ENCODE results near the gene NTNG2.
A peak's percentile ranks its signal among the peaks of the same experiment; 100 is the strongest.

The NTNG2 gene

GRCh38 chr9:132238026-132238972 lies 76.4 kb downstream of the NTNG2 start:
- no peak for DNase-seq

GRCh38 chr9:132238992-132239391 lies 77.1 kb downstream of the NTNG2 start:
- no peak for DNase-seq

- DNase-seq: no peak
Observed at GRCh38 chr9:132239518-132239917, 77.7 kb downstream of the NTNG2 start.

- DNase-seq: no peak
Observed at GRCh38 chr9:132239999-132240840, 78.4 kb downstream of the NTNG2 start.

- peak; percentile 60 for DNase-seq
Observed at GRCh38 chr9:132240841-132241482, 79.1 kb downstream of the NTNG2 start.

GRCh38 chr9:132241483-132241839 lies 79.6 kb downstream of the NTNG2 start:
- DNase-seq: no peak

- DNase-seq: no peak
Observed at GRCh38 chr9:132241840-132242620, 80.2 kb downstream of the NTNG2 start.

GRCh38 chr9:132242621-132243155 lies 80.8 kb downstream of the NTNG2 start:
- no peak for DNase-seq

- DNase-seq: no peak
Observed at GRCh38 chr9:132243156-132244074, 81.6 kb downstream of the NTNG2 start.

GRCh38 chr9:132244582-132245455 lies 83.0 kb downstream of the NTNG2 start:
- DNase-seq: no peak

- DNase-seq: no peak
Observed at GRCh38 chr9:132245465-132245864, 83.6 kb downstream of the NTNG2 start.

- DNase-seq: no peak
Observed at GRCh38 chr9:132247942-132248341, 86.1 kb downstream of the NTNG2 start.

GRCh38 chr9:132249123-132249522 lies 87.3 kb downstream of the NTNG2 start:
- no peak for DNase-seq

- no peak for DNase-seq
Observed at GRCh38 chr9:132249690-132250089, 87.8 kb downstream of the NTNG2 start.

GRCh38 chr9:132250324-132251262 lies 88.7 kb downstream of the NTNG2 start:
- DNase-seq: no peak

GRCh38 chr9:132260846-132261245 lies 99.0 kb downstream of the NTNG2 start:
- no peak for DNase-seq

- no peak for DNase-seq
Observed at GRCh38 chr9:132266017-132266416, 104.2 kb downstream of the NTNG2 start.

GRCh38 chr9:132267660-132268059 lies 105.8 kb downstream of the NTNG2 start:
- DNase-seq: no peak

Data from NCI-H2081 treated with DMSO at 0.1 percent for 48 hours (cell line).